Testis (tissue), 2 donors: ENCODE results near the gene PON1.

ENCODE experiments used
- POLR2A ChIP-seq: fragments of 450-650 bp; IDR thresholded peaks from one replicate; pipeline ENCODE4 v1.6.1; 2017; ENCODE audit warnings: antibody characterized with exemption, mild to moderate bottlenecking, moderate library complexity
- TF ChIP-seq, protein P1 (sequence below), 3 experiments: fragments of 450-650 bp in 2 of 3; fragments of 200-600 bp in 1 of 3; sonication (generic) in 1 of 3; IDR thresholded peaks; one replicate each; pipeline ENCODE4 v1.5.1; 2016 to 2019; ENCODE audit warnings: antibody characterized with exemption in 3 of 3, mild to moderate bottlenecking in 2 of 3, moderate library complexity in 1 of 3

DNA sequence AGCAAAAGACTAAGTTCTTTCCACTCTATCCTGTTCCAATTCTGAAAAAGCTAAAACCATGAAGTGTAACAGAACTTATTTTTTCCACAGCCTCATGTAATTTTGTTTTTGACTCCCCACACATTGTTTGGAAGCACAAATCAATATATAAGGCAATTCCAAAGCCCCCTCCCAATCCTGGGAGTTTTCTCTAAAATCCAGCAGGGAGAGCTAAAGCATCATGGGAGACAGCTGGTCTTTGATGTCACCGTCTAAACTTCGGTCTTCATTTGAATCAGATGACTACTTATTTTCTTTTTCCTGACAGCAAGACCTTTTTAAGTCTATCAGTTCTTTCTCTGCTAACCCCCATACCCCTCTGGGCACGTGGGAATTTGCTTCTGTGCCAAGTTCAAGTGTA, 33.3 kb upstream of the PON1 start:
- TF ChIP-seq, protein P1, sequence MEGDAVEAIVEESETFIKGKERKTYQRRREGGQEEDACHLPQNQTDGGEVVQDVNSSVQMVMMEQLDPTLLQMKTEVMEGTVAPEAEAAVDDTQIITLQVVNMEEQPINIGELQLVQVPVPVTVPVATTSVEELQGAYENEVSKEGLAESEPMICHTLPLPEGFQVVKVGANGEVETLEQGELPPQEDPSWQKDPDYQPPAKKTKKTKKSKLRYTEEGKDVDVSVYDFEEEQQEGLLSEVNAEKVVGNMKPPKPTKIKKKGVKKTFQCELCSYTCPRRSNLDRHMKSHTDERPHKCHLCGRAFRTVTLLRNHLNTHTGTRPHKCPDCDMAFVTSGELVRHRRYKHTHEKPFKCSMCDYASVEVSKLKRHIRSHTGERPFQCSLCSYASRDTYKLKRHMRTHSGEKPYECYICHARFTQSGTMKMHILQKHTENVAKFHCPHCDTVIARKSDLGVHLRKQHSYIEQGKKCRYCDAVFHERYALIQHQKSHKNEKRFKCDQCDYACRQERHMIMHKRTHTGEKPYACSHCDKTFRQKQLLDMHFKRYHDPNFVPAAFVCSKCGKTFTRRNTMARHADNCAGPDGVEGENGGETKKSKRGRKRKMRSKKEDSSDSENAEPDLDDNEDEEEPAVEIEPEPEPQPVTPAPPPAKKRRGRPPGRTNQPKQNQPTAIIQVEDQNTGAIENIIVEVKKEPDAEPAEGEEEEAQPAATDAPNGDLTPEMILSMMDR (IDR thresholded peaks at IDR 0.05): no peak
- no peak for TF ChIP-seq POLR2A
